WTC11 (cell line): ENCODE measurements around the gene MYO5C. TPM values are rescaled to one million over a fixed set of nuclear protein-coding genes. Genes with fewer than 3 reads are reported as not detected.

Experiments used
- ATAC-seq: fragments of 200-7000 bp; cut with Tn5 transposase; 2 replicates; pipeline ENCODE4 v1.10.0; 2021; ENCODE audit warnings: mild to moderate bottlenecking, moderate library complexity
- CTCF ChIA-PET: fragments of 300-600 bp; sonication (Branson Sonifier 250); formaldehyde crosslinking; loops from one replicate; lab custom pipeline; 2021; ENCODE audit warnings: antibody characterized with exemption; lab: Charles Lee
- POLR2A ChIA-PET: fragments of 350-600 bp; sonication (Branson Sonifier 250); formaldehyde crosslinking; loops from one replicate; lab custom pipeline; 2021; ENCODE audit warnings: antibody characterized with exemption; lab: Charles Lee
- DNase-seq: peaks from one replicate; pipeline ENCODE4 v3.0.0; 2021; ENCODE audit warnings: low spot score
- H3K27ac Mint-ChIP-seq: 2 replicates; pipeline ENCODE4 v1.8.0; 2021; ENCODE audit warnings: mixed read lengths
- H3K27me3 Mint-ChIP-seq: 2 replicates; pipeline ENCODE4 v1.8.0; 2021; ENCODE audit warnings: low read depth, mild to moderate bottlenecking, moderate library complexity, mixed read lengths
- H3K36me3 Mint-ChIP-seq: 2 replicates; pipeline ENCODE4 v1.8.0; 2021; ENCODE audit warnings: mixed read lengths
- H3K4me1 Mint-ChIP-seq: 2 replicates; pipeline ENCODE4 v1.8.0; 2022; ENCODE audit warnings: mixed read lengths
- H3K4me3 Mint-ChIP-seq: 2 replicates; pipeline ENCODE4 v1.8.0; 2021; ENCODE audit warnings: mild to moderate bottlenecking, moderate library complexity, mixed read lengths
- H3K9me3 Mint-ChIP-seq: 2 replicates; pipeline ENCODE4 v1.8.0; 2021; ENCODE audit warnings: mixed read lengths
- ARID4B ChIP-seq: sonication (generic); formaldehyde crosslinking; IDR thresholded peaks from 2 replicates; pipeline ENCODE4 v1.8.0; 2023; ENCODE audit warnings: missing genetic modification reagents, mild to moderate bottlenecking, borderline replicate concordance
- E2F4 ChIP-seq: sonication (generic); formaldehyde crosslinking; IDR thresholded peaks from 2 replicates; pipeline ENCODE4 v1.8.1; 2022; ENCODE audit warnings: low read depth, mild to moderate bottlenecking, moderate library complexity, missing genetic modification reagents, borderline replicate concordance
- EMX1 ChIP-seq: fragments of 250-450 bp; sonication (Bioruptor Pico); IDR thresholded peaks from 2 replicates; pipeline ENCODE4 v1.8.0; 2021; ENCODE audit warnings: mild to moderate bottlenecking
- FOXP1 ChIP-seq: sonication (generic); formaldehyde crosslinking; IDR thresholded peaks from 2 replicates; pipeline ENCODE4 v1.8.0; 2022; ENCODE audit warnings: missing genetic modification reagents, mild to moderate bottlenecking, moderate library complexity, borderline replicate concordance
- HMGA2 ChIP-seq: fragments of 250-450 bp; sonication (Bioruptor Pico); IDR thresholded peaks from 2 replicates; pipeline ENCODE4 v1.4.0; 2021; ENCODE audit warnings: mild to moderate bottlenecking, moderate library complexity
- IRF1 ChIP-seq: sonication (generic); formaldehyde crosslinking; IDR thresholded peaks from 2 replicates; pipeline ENCODE4 v1.8.0; 2023; ENCODE audit warnings: missing genetic modification reagents
- JAZF1 ChIP-seq: fragments of 250-450 bp; sonication (Bioruptor Pico); IDR thresholded peaks from 2 replicates; pipeline ENCODE4 v1.9.0; 2021; ENCODE audit warnings: moderate library complexity, mild to moderate bottlenecking, inconsistent platforms
- KAT7 ChIP-seq: sonication (generic); formaldehyde crosslinking; IDR thresholded peaks from 2 replicates; pipeline ENCODE4 v1.8.1; 2023; ENCODE audit warnings: missing genetic modification reagents, mild to moderate bottlenecking, borderline replicate concordance
- NFATC4 ChIP-seq: fragments of 250-450 bp; sonication (Bioruptor Pico); IDR thresholded peaks from 2 replicates; pipeline ENCODE4 v1.9.0; 2021; ENCODE audit warnings: mild to moderate bottlenecking
- RELA ChIP-seq: sonication (generic); formaldehyde crosslinking; IDR thresholded peaks from 2 replicates; pipeline ENCODE4 v1.8.1; 2022; ENCODE audit warnings: missing genetic modification reagents, mild to moderate bottlenecking, borderline replicate concordance
- SMAD3 ChIP-seq: sonication (generic); formaldehyde crosslinking; IDR thresholded peaks from 2 replicates; pipeline ENCODE4 v1.8.0; 2022; ENCODE audit warnings: missing genetic modification reagents, mild to moderate bottlenecking, borderline replicate concordance
- SOX15 ChIP-seq: fragments of 250-450 bp; sonication (Bioruptor Pico); IDR thresholded peaks from 2 replicates; pipeline ENCODE4 v1.9.0; 2021; ENCODE audit warnings: mild to moderate bottlenecking
- ZBTB21 ChIP-seq: sonication (generic); formaldehyde crosslinking; IDR thresholded peaks from 2 replicates; pipeline ENCODE4 v1.8.1; 2023; ENCODE audit warnings: mild to moderate bottlenecking, missing genetic modification reagents, borderline replicate concordance
- ZNF232 ChIP-seq: sonication (generic); formaldehyde crosslinking; IDR thresholded peaks from 2 replicates; pipeline ENCODE4 v1.8.0; 2022; ENCODE audit warnings: mild to moderate bottlenecking, missing genetic modification reagents
- ZNF423 ChIP-seq: fragments of 250-450 bp; sonication (Bioruptor Pico); IDR thresholded peaks from 2 replicates; pipeline ENCODE4 v2.1.2; 2022; ENCODE audit warnings: mild to moderate bottlenecking, moderate library complexity
- total RNA-seq: library from RNA; stranded (reverse); gene quantifications from 3 replicates; pipeline ENCODE4 v1.2.3, GENCODE V29; 2021
- TF ChIP-seq, protein P1 (sequence below): fragments of 250-450 bp; sonication (Bioruptor Pico); IDR thresholded peaks from 2 replicates; pipeline ENCODE4 v1.9.0; 2021; ENCODE audit warnings: mild to moderate bottlenecking, borderline replicate concordance
- TF ChIP-seq, protein P2 (sequence below): sonication (generic); formaldehyde crosslinking; IDR thresholded peaks from 2 replicates; pipeline ENCODE4 v1.8.1; 2023; ENCODE audit warnings: mild to moderate bottlenecking, missing genetic modification reagents
- TF ChIP-seq, protein P3 (sequence below): sonication (generic); formaldehyde crosslinking; IDR thresholded peaks from 2 replicates; pipeline ENCODE4 v1.8.1; 2023; ENCODE audit warnings: mild to moderate bottlenecking, missing genetic modification reagents, moderate library complexity
- TF ChIP-seq, protein P4 (sequence below): sonication (generic); formaldehyde crosslinking; IDR thresholded peaks from 2 replicates; pipeline ENCODE4 v1.8.1; 2022; ENCODE audit warnings: mild to moderate bottlenecking, moderate library complexity, missing genetic modification reagents
- TF ChIP-seq, protein P5 (sequence below): sonication (generic); formaldehyde crosslinking; IDR thresholded peaks from 2 replicates; pipeline ENCODE4 v1.8.1; 2023; ENCODE audit warnings: mild to moderate bottlenecking, missing genetic modification reagents, moderate library complexity

MYO5C gene
- total RNA-seq, 1 experiment from 2014 or later: 25.3 TPM

GRCh38 chr15:52218371-52218770, 77.2 kb downstream of the MYO5C start (continued):
- TF ChIP-seq, protein P1, sequence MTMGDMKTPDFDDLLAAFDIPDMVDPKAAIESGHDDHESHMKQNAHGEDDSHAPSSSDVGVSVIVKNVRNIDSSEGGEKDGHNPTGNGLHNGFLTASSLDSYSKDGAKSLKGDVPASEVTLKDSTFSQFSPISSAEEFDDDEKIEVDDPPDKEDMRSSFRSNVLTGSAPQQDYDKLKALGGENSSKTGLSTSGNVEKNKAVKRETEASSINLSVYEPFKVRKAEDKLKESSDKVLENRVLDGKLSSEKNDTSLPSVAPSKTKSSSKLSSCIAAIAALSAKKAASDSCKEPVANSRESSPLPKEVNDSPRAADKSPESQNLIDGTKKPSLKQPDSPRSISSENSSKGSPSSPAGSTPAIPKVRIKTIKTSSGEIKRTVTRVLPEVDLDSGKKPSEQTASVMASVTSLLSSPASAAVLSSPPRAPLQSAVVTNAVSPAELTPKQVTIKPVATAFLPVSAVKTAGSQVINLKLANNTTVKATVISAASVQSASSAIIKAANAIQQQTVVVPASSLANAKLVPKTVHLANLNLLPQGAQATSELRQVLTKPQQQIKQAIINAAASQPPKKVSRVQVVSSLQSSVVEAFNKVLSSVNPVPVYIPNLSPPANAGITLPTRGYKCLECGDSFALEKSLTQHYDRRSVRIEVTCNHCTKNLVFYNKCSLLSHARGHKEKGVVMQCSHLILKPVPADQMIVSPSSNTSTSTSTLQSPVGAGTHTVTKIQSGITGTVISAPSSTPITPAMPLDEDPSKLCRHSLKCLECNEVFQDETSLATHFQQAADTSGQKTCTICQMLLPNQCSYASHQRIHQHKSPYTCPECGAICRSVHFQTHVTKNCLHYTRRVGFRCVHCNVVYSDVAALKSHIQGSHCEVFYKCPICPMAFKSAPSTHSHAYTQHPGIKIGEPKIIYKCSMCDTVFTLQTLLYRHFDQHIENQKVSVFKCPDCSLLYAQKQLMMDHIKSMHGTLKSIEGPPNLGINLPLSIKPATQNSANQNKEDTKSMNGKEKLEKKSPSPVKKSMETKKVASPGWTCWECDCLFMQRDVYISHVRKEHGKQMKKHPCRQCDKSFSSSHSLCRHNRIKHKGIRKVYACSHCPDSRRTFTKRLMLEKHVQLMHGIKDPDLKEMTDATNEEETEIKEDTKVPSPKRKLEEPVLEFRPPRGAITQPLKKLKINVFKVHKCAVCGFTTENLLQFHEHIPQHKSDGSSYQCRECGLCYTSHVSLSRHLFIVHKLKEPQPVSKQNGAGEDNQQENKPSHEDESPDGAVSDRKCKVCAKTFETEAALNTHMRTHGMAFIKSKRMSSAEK (CRISPR knock-in tag): no peak
- TF ChIP-seq, all 79 proteins: peak for 0

DNA sequence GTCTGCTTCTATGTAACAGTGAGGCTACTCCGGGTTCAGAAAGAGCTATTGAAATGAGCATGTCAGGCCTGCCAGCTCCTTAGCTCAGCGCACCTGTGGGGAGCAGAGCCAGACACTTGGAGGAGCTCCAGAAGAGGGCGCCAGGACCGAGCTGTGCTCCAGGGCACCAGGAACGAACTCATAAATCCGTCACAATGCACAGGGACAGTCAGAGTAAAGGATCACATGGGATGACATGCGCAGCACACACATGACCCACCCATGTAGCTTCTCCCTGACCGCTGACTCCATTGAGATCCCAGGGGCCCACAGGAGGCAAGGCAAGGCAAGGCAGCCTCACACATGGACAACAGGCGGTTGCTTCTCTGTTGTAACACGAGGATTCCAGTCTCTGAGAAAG, 78.4 kb downstream of the MYO5C start:
- CTCF ChIA-PET: interaction anchor here (0.5 to 2.3 kb wide), 29 partner anchors 9 to 518 kb away, joined by 3 to 39 read pairs (median 4); partner anchors contain the start of genes BCL2L10, GNB5 and MYO5C

DNA sequence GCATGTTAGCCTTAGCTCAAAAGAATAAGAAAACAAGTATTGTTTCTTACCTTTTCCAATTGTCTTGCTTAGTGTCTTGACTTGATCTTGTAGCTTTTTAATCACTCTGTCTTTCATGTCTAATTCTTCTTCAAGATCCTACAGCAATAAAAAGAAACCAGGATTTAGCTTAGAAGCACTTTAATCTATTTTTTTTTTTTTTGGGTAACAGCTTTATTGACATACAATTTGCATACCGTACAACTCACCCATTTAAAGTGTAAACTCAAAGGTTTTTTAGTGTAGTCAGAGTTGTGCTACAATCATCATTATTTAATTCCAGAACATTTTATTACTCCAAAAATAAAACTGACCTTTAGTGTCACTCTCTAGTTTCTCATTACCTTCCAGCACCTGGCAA, 81.1 kb downstream of the MYO5C start:
- Mint-ChIP-seq H3K4me1 (no peaks in the 10 kb centered on the region), H3K9me3 (no peaks in the 10 kb centered on the region), H3K27ac (no peak overlapping the region), H3K27me3 (no peaks in the 10 kb centered on the region), H3K4me3 (no peak overlapping the region), H3K36me3 (peaks cover 67% of the 10 kb centered on the region)
- DNase-seq (no peak), ATAC-seq (no peak)
- ChIA-PET CTCF (interaction anchor here (0.7 to 1.3 kb wide), 3 partner anchors 13 to 136 kb away, joined by 3 to 4 read pairs (median 3); no protein-coding TSS in a partner anchor), POLR2A (no interaction called here)
- no peak for TF ChIP-seq E2F4 (CRISPR knock-in tag)
- TF ChIP-seq KAT7: no peak
- TF ChIP-seq HMGA2 (CRISPR knock-in tag): no peak
- no peak for TF ChIP-seq ZNF423
- TF ChIP-seq, protein P2, sequence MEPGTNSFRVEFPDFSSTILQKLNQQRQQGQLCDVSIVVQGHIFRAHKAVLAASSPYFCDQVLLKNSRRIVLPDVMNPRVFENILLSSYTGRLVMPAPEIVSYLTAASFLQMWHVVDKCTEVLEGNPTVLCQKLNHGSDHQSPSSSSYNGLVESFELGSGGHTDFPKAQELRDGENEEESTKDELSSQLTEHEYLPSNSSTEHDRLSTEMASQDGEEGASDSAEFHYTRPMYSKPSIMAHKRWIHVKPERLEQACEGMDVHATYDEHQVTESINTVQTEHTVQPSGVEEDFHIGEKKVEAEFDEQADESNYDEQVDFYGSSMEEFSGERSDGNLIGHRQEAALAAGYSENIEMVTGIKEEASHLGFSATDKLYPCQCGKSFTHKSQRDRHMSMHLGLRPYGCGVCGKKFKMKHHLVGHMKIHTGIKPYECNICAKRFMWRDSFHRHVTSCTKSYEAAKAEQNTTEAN (CRISPR knock-in tag): no peak
- TF ChIP-seq, protein P3, sequence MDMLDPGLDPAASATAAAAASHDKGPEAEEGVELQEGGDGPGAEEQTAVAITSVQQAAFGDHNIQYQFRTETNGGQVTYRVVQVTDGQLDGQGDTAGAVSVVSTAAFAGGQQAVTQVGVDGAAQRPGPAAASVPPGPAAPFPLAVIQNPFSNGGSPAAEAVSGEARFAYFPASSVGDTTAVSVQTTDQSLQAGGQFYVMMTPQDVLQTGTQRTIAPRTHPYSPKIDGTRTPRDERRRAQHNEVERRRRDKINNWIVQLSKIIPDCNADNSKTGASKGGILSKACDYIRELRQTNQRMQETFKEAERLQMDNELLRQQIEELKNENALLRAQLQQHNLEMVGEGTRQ (CRISPR knock-in tag): no peak
- TF ChIP-seq, protein P4, sequence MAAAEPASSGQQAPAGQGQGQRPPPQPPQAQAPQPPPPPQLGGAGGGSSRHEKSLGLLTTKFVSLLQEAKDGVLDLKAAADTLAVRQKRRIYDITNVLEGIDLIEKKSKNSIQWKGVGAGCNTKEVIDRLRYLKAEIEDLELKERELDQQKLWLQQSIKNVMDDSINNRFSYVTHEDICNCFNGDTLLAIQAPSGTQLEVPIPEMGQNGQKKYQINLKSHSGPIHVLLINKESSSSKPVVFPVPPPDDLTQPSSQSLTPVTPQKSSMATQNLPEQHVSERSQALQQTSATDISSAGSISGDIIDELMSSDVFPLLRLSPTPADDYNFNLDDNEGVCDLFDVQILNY (CRISPR knock-in tag): no peak
- TF ChIP-seq ARID4B (CRISPR knock-in tag): no peak
- TF ChIP-seq RELA: no peak
- TF ChIP-seq SMAD3 (CRISPR knock-in tag): no peak
- TF ChIP-seq ZBTB21 (CRISPR knock-in tag): no peak

More for the DNA sequence above, 78.4 kb downstream of the MYO5C start:
- no peaks in the 10 kb centered on the region for H3K9me3 Mint-ChIP-seq
- H3K27me3 Mint-ChIP-seq: no peaks in the 10 kb centered on the region
- TF ChIP-seq IRF1 (CRISPR knock-in tag): no peak
- TF ChIP-seq FOXP1 (CRISPR knock-in tag): no peak
- no peak for TF ChIP-seq SOX15
- no peak for TF ChIP-seq NFATC4 (CRISPR knock-in tag)
- TF ChIP-seq EMX1: no peak
- no peak for TF ChIP-seq ZNF232 (CRISPR knock-in tag)
- TF ChIP-seq JAZF1 (CRISPR knock-in tag): no peak
- TF ChIP-seq, protein P5, sequence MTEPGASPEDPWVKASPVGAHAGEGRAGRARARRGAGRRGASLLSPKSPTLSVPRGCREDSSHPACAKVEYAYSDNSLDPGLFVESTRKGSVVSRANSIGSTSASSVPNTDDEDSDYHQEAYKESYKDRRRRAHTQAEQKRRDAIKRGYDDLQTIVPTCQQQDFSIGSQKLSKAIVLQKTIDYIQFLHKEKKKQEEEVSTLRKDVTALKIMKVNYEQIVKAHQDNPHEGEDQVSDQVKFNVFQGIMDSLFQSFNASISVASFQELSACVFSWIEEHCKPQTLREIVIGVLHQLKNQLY (CRISPR knock-in tag): no peak
- no peaks in the 10 kb centered on the region for H3K4me1 Mint-ChIP-seq
- no peak overlapping the region for H3K4me3 Mint-ChIP-seq
- peak; percentile 98 for ATAC-seq
- peak; percentile 68 for DNase-seq
- no peak overlapping the region for H3K27ac Mint-ChIP-seq
- H3K36me3 Mint-ChIP-seq: peaks cover 66% of the 10 kb centered on the region
- POLR2A ChIA-PET: interaction anchor here (1.2 kb wide), 1 partner anchor 9 kb away, joined by 3 read pairs; no protein-coding TSS in a partner anchor
